SK-N-SH treated with all-trans-retinoic acid at 6 μM for 48 hours (cell line): ENCODE data around the gene RMND5A.

ENCODE experiments used
- OSR1 ChIP-seq: fragments of 250-450 bp; sonication (Bioruptor Pico); IDR thresholded peaks from 2 replicates; pipeline ENCODE4 v1.8.0; 2022; ENCODE audit warnings: moderate library complexity, mild to moderate bottlenecking, inconsistent platforms
- PATZ1 ChIP-seq: fragments of 250-450 bp; sonication (Bioruptor Pico); IDR thresholded peaks from 2 replicates; pipeline ENCODE4 v1.8.0; 2020; ENCODE audit warnings: mild to moderate bottlenecking, moderate library complexity, borderline replicate concordance
- ZC3H10 ChIP-seq: fragments of 250-450 bp; sonication (Bioruptor Pico); IDR thresholded peaks from 2 replicates; pipeline ENCODE4 v1.5.1; 2021; ENCODE audit warnings: mild to moderate bottlenecking, moderate library complexity
- ZFP3 ChIP-seq: fragments of 250-450 bp; sonication (Bioruptor Pico); IDR thresholded peaks from 2 replicates; pipeline ENCODE4 v1.5.0; 2020; ENCODE audit warnings: mild to moderate bottlenecking, moderate library complexity
- TF ChIP-seq, protein P1 (sequence below): fragments of 250-450 bp; sonication (Bioruptor Pico); IDR thresholded peaks from 2 replicates; pipeline ENCODE4 v1.8.0; 2021; ENCODE audit warnings: low read depth, mild to moderate bottlenecking, moderate library complexity, borderline replicate concordance

DNA sequence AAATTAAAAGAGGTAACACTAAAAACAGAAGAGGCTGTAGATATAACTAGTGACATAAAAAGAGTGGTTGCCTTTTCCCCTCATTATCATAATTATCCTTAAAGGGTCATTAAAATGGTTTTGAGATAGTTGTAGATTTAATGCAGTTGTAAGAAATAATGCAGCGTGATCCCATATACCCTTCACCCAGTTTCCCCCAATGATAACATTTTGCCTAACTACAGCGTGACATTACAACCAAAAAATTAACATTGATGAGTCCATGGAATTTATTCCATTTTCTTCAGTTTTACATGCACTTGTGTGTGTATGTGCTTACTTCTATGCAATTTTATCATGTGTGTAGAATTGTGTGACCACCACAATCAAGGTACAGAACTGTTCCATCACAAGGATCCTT, 13.2 kb upstream of the RMND5A start:
- no peak for TF ChIP-seq ZFP3 (CRISPR knock-in tag)
- TF ChIP-seq, protein P1, sequence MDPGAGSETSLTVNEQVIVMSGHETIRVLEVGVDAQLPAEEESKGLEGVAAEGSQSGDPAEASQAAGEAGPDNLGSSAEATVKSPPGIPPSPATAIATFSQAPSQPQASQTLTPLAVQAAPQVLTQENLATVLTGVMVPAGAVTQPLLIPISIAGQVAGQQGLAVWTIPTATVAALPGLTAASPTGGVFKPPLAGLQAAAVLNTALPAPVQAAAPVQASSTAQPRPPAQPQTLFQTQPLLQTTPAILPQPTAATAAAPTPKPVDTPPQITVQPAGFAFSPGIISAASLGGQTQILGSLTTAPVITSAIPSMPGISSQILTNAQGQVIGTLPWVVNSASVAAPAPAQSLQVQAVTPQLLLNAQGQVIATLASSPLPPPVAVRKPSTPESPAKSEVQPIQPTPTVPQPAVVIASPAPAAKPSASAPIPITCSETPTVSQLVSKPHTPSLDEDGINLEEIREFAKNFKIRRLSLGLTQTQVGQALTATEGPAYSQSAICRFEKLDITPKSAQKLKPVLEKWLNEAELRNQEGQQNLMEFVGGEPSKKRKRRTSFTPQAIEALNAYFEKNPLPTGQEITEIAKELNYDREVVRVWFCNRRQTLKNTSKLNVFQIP (CRISPR knock-in tag): no peak
- TF ChIP-seq OSR1: no peak
- TF ChIP-seq ZC3H10 (CRISPR knock-in tag): no peak
- TF ChIP-seq PATZ1 (CRISPR knock-in tag): no peak
